ENCODE results near the gene KLHDC9.
A peak's percentile ranks its signal among the peaks of the same experiment; 100 is the strongest.
"Not testable (repeated sequence)": the region's sequence is repeated elsewhere in the genome, so short reads cannot be mapped to it uniquely, and the experiment has no call there.

The KLHDC9 gene

GRCh38 chr1:161098210-161099068 is at the start of gene KLHDC9:
Gene KLHDC9 (plus strand): TSS chr1:161098361. CDS start chr1:161098536, 175 bp downstream.
- peak; percentile 95 for DNase-seq (ENCODE audit: low read depth, low spot score)

DNA sequence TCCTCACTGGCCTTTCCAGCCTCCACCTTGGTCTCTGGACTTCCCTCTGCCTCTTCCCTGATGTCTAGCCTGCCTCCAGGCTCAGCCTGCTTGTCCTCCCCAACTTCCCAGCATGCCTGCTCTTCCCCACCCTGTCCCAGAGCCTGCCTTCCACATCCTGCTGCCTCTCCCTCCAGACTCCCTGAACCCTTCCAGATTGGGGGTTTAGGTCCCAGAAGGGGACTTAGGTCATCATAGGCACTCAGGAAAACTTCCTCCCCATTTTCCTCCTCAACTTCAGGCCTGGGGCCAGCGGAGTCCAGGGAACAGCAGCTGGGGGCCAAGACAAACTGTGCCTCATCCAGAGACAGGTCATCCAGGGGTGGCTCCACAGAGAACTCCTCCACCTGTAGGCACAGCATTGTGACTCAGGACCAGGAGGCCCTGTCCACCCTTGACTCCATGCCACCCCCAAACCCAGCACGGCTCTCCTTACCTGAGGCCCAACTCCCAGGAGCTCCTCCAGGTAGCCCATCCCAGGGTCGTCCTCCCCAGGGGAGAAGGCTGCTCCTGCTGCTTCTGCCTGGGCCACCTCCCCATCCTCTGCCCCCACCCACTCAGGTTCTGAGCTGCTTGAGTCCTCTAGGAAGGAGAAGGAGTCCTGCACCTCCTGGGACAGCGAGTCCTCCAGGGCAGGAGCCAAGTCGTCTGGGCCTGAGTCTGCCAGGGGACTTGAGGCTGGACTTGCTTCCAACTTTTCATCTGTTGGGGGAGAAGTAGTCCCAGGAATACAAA is 49.0 kb upstream of the KLHDC9 start:
- DNase-seq (ENCODE audit: low read depth, low spot score), result no peak

- no peak for DNase-seq (ENCODE audit: low read depth, low spot score)
Observed at GRCh38 chr1:161051219-161051618, 46.9 kb upstream of the KLHDC9 start.

- no peak for DNase-seq (ENCODE audit: low read depth, low spot score)
Observed at GRCh38 chr1:161052899-161053298, 45.3 kb upstream of the KLHDC9 start.

DNA sequence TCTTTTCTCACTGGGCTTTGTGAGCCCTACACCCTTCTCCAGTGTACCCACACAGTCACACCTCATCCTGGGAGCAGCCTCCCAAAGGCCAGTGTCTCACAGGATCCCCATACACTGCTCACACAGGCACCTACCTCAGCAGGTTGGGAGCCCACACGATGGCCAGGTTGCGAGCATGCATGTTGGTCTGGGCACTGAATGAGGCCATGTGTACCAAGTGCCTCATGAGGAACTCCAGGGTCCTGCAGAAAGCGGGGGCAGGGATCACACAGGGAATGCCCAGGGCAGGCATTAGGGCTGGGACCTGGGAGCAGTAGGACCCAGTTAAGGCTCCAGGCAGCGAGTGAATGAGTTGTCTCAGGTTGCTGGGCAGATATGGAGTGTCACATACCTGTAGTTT is 43.9 kb upstream of the KLHDC9 start:
- DNase-seq (ENCODE audit: low read depth, low spot score), result no peak

GRCh38 chr1:161054805-161055204 is 43.4 kb upstream of the KLHDC9 start:
- no peak for DNase-seq (ENCODE audit: low read depth, low spot score)

DNA sequence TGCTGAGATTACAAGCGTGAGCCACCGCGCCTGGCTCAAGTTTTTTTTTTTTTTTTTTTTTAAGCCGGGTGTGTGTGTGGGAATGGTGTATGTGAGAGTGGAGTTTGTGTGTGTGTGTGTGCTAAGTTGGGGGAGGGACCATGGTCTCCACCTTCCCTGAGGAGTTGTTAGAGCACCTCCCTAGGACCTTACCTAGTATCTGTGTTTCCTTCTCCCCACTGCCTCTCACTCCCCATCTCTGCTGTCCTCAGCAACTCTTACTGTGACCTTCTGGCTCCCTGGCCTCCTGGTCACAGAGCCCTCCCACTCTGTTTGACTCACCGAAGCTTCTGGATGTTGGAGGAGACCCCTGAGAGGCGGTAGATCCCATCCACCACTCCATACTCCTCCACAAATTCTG is 38.9 kb upstream of the KLHDC9 start:
- no peak for DNase-seq (ENCODE audit: low read depth, low spot score)

- DNase-seq (ENCODE audit: low read depth, low spot score), result no peak
Observed at GRCh38 chr1:161061419-161061818, 36.7 kb upstream of the KLHDC9 start.

- not testable (repeated sequence) for DNase-seq (ENCODE audit: low read depth, low spot score)
Observed at GRCh38 chr1:161063936-161064335, 34.2 kb upstream of the KLHDC9 start.

GRCh38 chr1:161065681-161066080 is 32.5 kb upstream of the KLHDC9 start:
- DNase-seq (ENCODE audit: low read depth, low spot score), result not testable (repeated sequence)

- DNase-seq (ENCODE audit: low read depth, low spot score), result no peak
Observed at GRCh38 chr1:161066694-161067093, 31.5 kb upstream of the KLHDC9 start.

DNA sequence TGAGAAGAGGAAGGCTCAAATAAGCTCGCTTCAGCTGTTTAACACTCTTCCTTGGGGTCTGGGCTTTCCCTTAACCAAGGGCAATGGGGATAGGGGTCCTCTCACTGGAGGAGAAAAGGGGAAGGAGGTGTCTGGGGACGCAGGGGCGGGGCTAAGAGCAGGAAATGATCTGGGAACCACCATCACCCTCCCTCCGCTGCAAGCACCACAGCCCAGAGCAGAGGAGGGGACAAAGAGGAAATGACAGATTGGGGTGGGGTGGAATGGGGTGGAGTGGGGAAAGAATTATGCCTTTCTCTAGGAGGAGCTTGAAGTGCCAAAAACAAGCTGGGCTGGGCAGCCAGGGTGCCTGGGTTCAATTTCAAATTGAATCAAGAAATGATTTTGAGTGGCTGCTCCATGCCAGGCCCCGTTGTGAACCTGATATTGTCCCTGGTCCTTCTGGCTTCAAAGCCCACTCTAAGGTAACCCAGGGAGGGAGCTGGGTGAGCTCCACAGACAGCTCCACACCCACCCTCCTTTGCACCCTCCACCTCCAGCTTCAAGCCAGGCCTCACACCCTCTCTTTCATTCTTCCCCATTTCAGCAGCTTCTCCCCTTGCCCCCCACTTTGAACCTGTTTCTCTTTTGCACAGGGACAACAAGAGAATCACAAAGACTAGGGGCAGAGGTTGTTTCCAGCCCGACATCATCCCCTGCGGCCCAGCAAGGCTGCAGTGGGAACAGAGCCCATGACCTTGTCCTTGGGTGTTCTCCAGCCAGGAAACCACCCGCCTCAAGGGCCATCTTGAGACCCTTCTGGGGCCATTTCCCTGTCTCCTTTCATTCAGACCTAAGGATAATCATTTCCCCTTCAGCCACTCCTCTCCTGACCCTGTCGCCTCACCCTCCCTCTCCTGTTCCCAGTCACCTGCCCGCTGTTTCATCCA is 29.6 kb upstream of the KLHDC9 start:
- DNase-seq (ENCODE audit: low read depth, low spot score), result no peak

DNA sequence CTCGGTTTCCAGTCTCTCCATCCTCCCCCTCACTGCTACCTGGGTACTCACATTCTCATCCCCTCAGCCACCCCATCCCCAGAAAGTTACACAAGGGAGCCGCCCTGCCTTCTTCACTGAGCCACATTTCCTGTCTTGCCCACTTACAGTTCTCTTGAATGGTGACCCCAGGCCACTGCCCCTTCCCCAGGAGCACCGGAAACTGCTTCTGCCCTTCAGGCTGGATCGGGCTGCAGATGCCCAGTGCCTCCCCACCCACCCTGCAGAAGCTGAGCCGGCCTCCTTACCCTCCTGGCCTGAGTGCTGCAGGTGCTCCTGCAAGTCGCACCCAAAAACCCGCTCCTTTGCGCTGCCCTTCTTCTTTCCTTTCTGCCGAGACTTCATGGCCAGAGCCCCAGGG is 28.9 kb upstream of the KLHDC9 start:
- no peak for DNase-seq (ENCODE audit: low read depth, low spot score)

DNA sequence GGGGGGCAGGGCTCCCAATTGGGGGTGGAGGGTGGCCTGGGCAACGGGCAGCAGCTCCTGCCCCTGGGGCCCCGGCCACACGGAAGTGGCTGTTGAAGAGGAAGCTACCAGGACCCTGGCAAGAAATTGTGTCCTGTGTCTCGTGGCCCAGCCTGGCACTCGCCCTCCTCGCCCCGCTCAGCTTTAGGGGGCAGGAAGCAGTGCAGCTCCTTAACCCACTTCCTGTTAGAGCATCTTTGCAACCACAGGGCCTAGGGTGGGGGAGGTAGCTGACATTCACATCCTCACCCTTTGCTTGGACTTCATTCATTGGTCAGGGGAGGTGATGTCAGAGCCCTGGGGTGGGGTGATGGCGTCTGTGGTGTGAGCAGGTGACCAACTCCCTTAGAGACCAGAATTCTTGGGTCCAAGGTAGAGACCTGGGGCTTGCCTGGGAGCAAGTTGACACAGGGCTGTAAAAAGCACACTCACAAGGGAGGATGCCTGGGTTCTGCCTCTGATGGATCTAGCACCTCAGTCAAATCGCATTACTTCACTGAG is 28.4 kb upstream of the KLHDC9 start, which contains the start of gene ARHGAP30:
TSS of gene ARHGAP30 (minus strand) at position 161 of the 540 bp plus-strand sequence. CDS start 267 bp downstream, outside the sequence.
- DNase-seq (ENCODE audit: low read depth, low spot score), result no peak

DNA sequence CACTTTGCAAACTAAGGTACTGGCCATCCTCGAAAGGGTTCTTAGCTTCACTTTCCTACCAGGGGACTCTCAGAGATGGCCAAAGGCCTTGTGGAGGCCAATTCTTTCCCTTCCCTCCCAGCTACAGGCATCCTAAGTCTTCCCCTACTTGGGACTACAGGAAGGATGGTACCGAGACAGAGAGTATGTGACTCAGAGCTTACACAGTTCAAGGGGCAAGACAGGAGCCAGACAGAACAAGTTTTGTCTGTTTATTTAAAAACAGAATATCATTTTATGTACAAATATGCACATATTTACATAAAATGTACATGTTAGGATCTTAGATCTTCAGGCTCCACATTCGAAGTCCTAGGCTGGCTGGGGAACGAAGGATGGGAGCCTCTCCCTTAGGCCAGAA is 27.4 kb upstream of the KLHDC9 start:
- no peak for DNase-seq (ENCODE audit: low read depth, low spot score)

DNA sequence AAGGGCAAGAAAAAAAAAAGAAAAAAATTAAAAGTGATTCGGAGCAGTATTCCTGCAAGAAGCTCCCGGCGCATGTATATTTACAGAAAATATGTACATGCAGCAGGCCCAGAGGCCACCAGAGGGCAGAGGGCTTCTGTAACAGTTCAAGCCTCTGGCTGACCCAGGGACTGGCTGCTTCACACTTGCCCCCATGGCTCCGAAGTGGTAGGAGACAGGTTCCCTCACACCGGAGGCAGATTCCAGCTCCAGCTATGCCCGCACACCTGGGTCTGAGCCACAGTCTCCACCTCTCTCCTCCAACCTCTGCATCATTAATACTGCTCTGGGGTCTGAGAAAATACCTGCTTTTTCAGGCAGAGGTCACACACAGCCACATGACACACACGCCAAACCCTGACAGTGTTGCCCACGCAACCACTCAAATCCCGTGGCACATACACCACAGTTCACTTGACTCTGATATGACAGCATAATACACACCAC is 26.2 kb upstream of the KLHDC9 start:
- peak; percentile 74 for DNase-seq (ENCODE audit: low read depth, low spot score)

GRCh38 chr1:161072751-161073449 is 25.3 kb upstream of the KLHDC9 start:
- no peak for DNase-seq (ENCODE audit: low read depth, low spot score)

- no peak for DNase-seq (ENCODE audit: low read depth, low spot score)
Observed at GRCh38 chr1:161073474-161074121, 24.6 kb upstream of the KLHDC9 start.

DNA sequence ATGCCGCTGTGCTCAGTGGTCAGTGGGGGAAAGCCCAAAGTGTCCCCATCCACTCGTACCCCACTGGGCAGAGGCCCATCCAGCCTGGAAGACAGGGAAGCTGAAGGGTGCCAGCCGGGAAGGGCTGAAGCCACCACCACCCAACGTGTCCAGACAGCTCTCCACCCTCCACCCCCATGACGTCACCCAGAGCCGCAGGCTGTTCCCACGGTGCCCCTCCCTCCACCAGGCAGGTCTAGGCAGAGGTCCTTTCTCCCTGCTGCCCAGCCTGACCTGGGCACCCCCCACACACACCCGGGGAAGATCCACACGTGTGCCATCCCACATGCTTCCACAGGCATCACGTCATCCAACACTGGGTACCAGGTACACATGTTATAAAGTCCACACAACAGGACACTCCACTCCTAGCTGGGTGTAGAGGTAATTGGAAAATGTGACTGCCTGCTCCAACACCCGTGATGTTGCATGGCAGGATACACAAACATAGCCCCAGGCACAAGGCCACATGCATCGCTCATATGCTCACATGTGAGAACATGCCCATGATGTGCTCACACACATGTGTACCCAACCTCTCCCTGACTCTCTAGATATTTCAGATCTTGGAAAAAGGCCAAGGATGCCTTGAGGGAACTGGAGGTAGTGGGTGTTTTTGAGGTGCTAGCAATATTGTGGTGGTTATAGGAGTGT is 23.3 kb upstream of the KLHDC9 start:
- DNase-seq (ENCODE audit: low read depth, low spot score), result no peak

Measured in ELF-1 (cell line).